H1 (cell line): ENCODE measurements around the gene NSUN7. TPM values are rescaled to one million over a fixed set of nuclear protein-coding genes. Genes with fewer than 3 reads are reported as not detected.

Experiments
- CTCF ChIA-PET: fragments of 300-600 bp; sonication (Branson Sonifier 250); formaldehyde crosslinking; loops from one replicate; lab custom pipeline; 2021; ENCODE audit not compliant: partially characterized antibody; lab: Charles Lee
- POLR2A ChIA-PET: fragments of 300-600 bp; sonication (Branson Sonifier 250); formaldehyde crosslinking; loops from one replicate; lab custom pipeline; 2021; ENCODE audit warnings: inconsistent platforms; ENCODE audit not compliant: partially characterized antibody; lab: Charles Lee
- DNase-seq, 2 experiments: peaks; one replicate each; pipeline versions ENCODE4 v3.0.0 to v3.0.0-alpha.2; 2010 to 2022; ENCODE audit warnings: low spot score in 2 of 2, low read depth in 1 of 2, mixed read lengths in 1 of 2
- FAIRE-seq: peaks from 2 replicates; lab custom pipeline; 2011; peaks lifted over from hg19 to GRCh38; lab: Jason Lieb, UNC
- H2AFZ ChIP-seq: 2 replicates; pipeline ENCODE4 v1.8.1; 2012; ENCODE audit warnings: low read length, inconsistent platforms
- H2AK5ac ChIP-seq: 2 replicates; pipeline ENCODE4 v1.6.1; 2013; ENCODE audit warnings: low read depth, low read length
- H2BK120ac ChIP-seq: replicated peaks from 2 replicates; pipeline ENCODE3; 2013; ENCODE audit warnings: low read depth, low read length, inconsistent platforms
- H2BK12ac ChIP-seq: 2 replicates; pipeline ENCODE4 v1.6.1; 2013; ENCODE audit warnings: low read depth, low read length
- H2BK15ac ChIP-seq: 2 replicates; pipeline ENCODE4 v1.6.1; 2013; ENCODE audit warnings: low read length
- H2BK20ac ChIP-seq: 2 replicates; pipeline ENCODE4 v1.6.1; 2013; ENCODE audit warnings: low read length
- H2BK5ac ChIP-seq: 2 replicates; pipeline ENCODE4 v1.6.1; 2013; ENCODE audit warnings: low read depth, low read length
- H3K14ac ChIP-seq: 2 replicates; pipeline ENCODE4 v1.6.1; 2013; ENCODE audit warnings: inconsistent platforms; ENCODE audit not compliant: insufficient read length
- H3K18ac ChIP-seq: 2 replicates; pipeline ENCODE4 v1.6.1; 2013; ENCODE audit warnings: low read length; ENCODE audit errors: extremely low read depth
- H3K23ac ChIP-seq: 2 replicates; pipeline ENCODE4 v1.6.1; 2013; ENCODE audit warnings: inconsistent platforms; ENCODE audit not compliant: insufficient read length
- H3K23me2 ChIP-seq: 2 replicates; pipeline ENCODE4 v1.6.1; 2013; ENCODE audit warnings: low read depth, low read length
- H3K27ac ChIP-seq: 2 replicates; pipeline ENCODE4 v1.6.1; 2011; ENCODE audit warnings: low read depth, low read length, inconsistent platforms
- H3K27me3 ChIP-seq, 4 experiments: replicated peaks in 1 of 4; 1 replicate in 1 of 4; 2 replicates in 3 of 4; pipeline versions ENCODE4 v1.6.1 to v1.8.1; 2011 to 2013; ENCODE audit warnings: low read length in 3 of 4, mild to moderate bottlenecking in 3 of 4, inconsistent platforms in 2 of 4, mixed read lengths in 2 of 4, moderate library complexity in 1 of 4; ENCODE audit not compliant: control insufficient read depth in 3 of 4, insufficient read depth in 3 of 4; ENCODE audit errors: extremely low read depth in 1 of 4
- H3K36me3 ChIP-seq, 4 experiments: 2 replicates each; pipeline versions ENCODE4 v1.6.1 to v1.8.1; 2011 to 2013; ENCODE audit warnings: mild to moderate bottlenecking in 4 of 4, low read length in 3 of 4, moderate library complexity in 2 of 4, control low read depth in 1 of 4, inconsistent platforms in 1 of 4; ENCODE audit not compliant: insufficient read depth in 4 of 4, control insufficient read depth in 2 of 4
- H3K4ac ChIP-seq: replicated peaks from 2 replicates; pipeline ENCODE3; 2013; ENCODE audit warnings: low read length, low read depth, mixed read lengths, inconsistent platforms; ENCODE audit not compliant: insufficient read length
- H3K4me1 ChIP-seq, 4 experiments: replicated peaks in 1 of 4; 1 replicate in 1 of 4; 2 replicates in 3 of 4; pipeline versions ENCODE4 v1.6.1 to v1.8.1; 2011 to 2013; ENCODE audit warnings: low read length in 3 of 4, inconsistent platforms in 2 of 4, mixed read lengths in 1 of 4; ENCODE audit not compliant: insufficient read depth in 4 of 4, control insufficient read depth in 3 of 4
- H3K4me2 ChIP-seq, 2 experiments: 2 replicates each; pipeline versions ENCODE4 v1.6.1 to v1.8.1; 2011 to 2013; ENCODE audit warnings: low read depth in 2 of 2, low read length in 2 of 2, control low read depth in 1 of 2, inconsistent platforms in 1 of 2, mild to moderate bottlenecking in 1 of 2; ENCODE audit not compliant: insufficient read depth in 1 of 2
- H3K4me3 ChIP-seq, 4 experiments: fragments of 200-600, 300-600 bp in 1 of 4; sonication (generic), shearing (Covaris generic), sonication (Bioruptor Twin) in 1 of 4; 2 replicates each; pipeline versions ENCODE4 v1.5.1 to v1.8.1; 2011 to 2016; ENCODE audit warnings: low read length in 4 of 4, low read depth in 3 of 4, control low read depth in 2 of 4, inconsistent platforms in 2 of 4, mild to moderate bottlenecking in 2 of 4, mixed read lengths in 1 of 4, moderate library complexity in 1 of 4; ENCODE audit not compliant: insufficient read depth in 2 of 4; ENCODE audit errors: extremely low read depth in 1 of 4
- H3K56ac ChIP-seq: replicated peaks from 2 replicates; pipeline ENCODE3; 2013; ENCODE audit warnings: low read depth, mild to moderate bottlenecking, mixed read lengths, low read length, inconsistent platforms; ENCODE audit not compliant: insufficient read length
- H3K79me1 ChIP-seq: 2 replicates; pipeline ENCODE4 v1.6.1; 2013; ENCODE audit warnings: low read depth, low read length, control low read depth
- H3K79me2 ChIP-seq, 2 experiments: 2 replicates each; pipeline versions ENCODE4 v1.6.1 to v1.8.1; 2012 to 2013; ENCODE audit warnings: low read length in 2 of 2, mild to moderate bottlenecking in 2 of 2, inconsistent platforms in 1 of 2; ENCODE audit not compliant: insufficient read depth in 2 of 2, control insufficient read depth in 1 of 2
- H3K9ac ChIP-seq, 4 experiments: replicated peaks in 1 of 4; 1 replicate in 1 of 4; 2 replicates in 3 of 4; pipeline versions ENCODE4 v1.6.1 to v1.8.1; 2011 to 2013; ENCODE audit warnings: low read depth in 3 of 4, low read length in 3 of 4, control low read depth in 2 of 4, mild to moderate bottlenecking in 2 of 4, moderate library complexity in 2 of 4, inconsistent platforms in 1 of 4; ENCODE audit errors: extremely low read depth in 1 of 4
- H3K9me3 ChIP-seq, 2 experiments: 2 replicates each; pipeline versions ENCODE4 v1.6.1 to v1.8.1; 2012 to 2013; ENCODE audit warnings: mild to moderate bottlenecking in 2 of 2, moderate library complexity in 2 of 2, control low read depth in 1 of 2, inconsistent platforms in 1 of 2, low read depth in 1 of 2, low read length in 1 of 2, mixed read lengths in 1 of 2; ENCODE audit not compliant: insufficient read depth in 2 of 2
- H4K20me1 ChIP-seq, 2 experiments: replicated peaks in 1 of 2; 2 replicates each; pipeline versions ENCODE3 to v1.8.1; 2011 to 2013; ENCODE audit warnings: inconsistent platforms in 2 of 2, low read length in 2 of 2, mild to moderate bottlenecking in 1 of 2; ENCODE audit not compliant: insufficient read depth in 2 of 2, control insufficient read depth in 1 of 2
- H4K5ac ChIP-seq: 2 replicates; pipeline ENCODE4 v1.6.1; 2013; ENCODE audit warnings: low read length, low read depth, mixed read lengths, inconsistent platforms; ENCODE audit not compliant: insufficient read length
- H4K8ac ChIP-seq: 2 replicates; pipeline ENCODE4 v1.8.0; 2013; ENCODE audit warnings: mild to moderate bottlenecking, moderate library complexity, low read length, inconsistent platforms; ENCODE audit not compliant: insufficient read depth; ENCODE audit errors: extremely low read depth
- H4K91ac ChIP-seq: replicated peaks from 2 replicates; pipeline ENCODE3; 2013; ENCODE audit warnings: low read length, mixed read lengths, inconsistent platforms; ENCODE audit not compliant: insufficient read length
- ATF2 ChIP-seq: IDR thresholded peaks from 2 replicates; pipeline ENCODE4 v1.6.1; 2012; ENCODE audit warnings: low read length, inconsistent platforms
- BACH1 ChIP-seq: IDR thresholded peaks from 2 replicates; pipeline ENCODE4 v1.6.1; 2012; ENCODE audit warnings: low read length, improper control_type of control experiment
- CEBPB ChIP-seq: IDR thresholded peaks from 2 replicates; pipeline ENCODE4 v1.6.1; 2012; ENCODE audit warnings: low read depth, low read length
- JUN ChIP-seq: IDR thresholded peaks from 2 replicates; pipeline ENCODE4 v1.6.1; 2011; ENCODE audit warnings: low read depth, mild to moderate bottlenecking, improper control_type of control experiment, low read length
- KDM1A ChIP-seq: fragments of 200-600, 300-600 bp; sonication (generic); IDR thresholded peaks from 2 replicates; pipeline ENCODE4 v1.7.1; 2016; ENCODE audit warnings: mild to moderate bottlenecking, low read length, borderline replicate concordance
- RFX5 ChIP-seq: IDR thresholded peaks from 2 replicates; pipeline ENCODE4 v1.6.1; 2011; ENCODE audit warnings: low read depth, low read length, improper control_type of control experiment, borderline replicate concordance
- RXRA ChIP-seq: IDR thresholded peaks from 2 replicates; pipeline ENCODE4 v1.6.1; 2011; ENCODE audit warnings: low read depth, mild to moderate bottlenecking, low read length, moderate library complexity; ENCODE audit not compliant: insufficient read depth
- SP2 ChIP-seq: IDR thresholded peaks from 2 replicates; pipeline ENCODE4 v1.6.1; 2012; ENCODE audit warnings: mild to moderate bottlenecking, low read length, inconsistent platforms
- TCF12 ChIP-seq: IDR thresholded peaks from 2 replicates; pipeline ENCODE4 v1.6.1; 2011; ENCODE audit warnings: low read depth, mild to moderate bottlenecking, low read length
- YY1 ChIP-seq: IDR thresholded peaks from 2 replicates; pipeline ENCODE4 v1.6.1; 2011; ENCODE audit warnings: low read depth, mild to moderate bottlenecking, low read length
- WGBS, 2 experiments: shearing (Covaris generic) in 1 of 2; methylation state at CpG; one replicate each; pipeline versions ENCODE4 v1.1.6 to v1.1.7; 2013 to 2015; ENCODE audit warnings: low lambda C conversion rate in 2 of 2, mixed read lengths in 2 of 2, inconsistent platforms in 1 of 2, low coverage in 1 of 2, missing lambda C conversion rate in 1 of 2; ENCODE audit not compliant: insufficient replicate concordance in 2 of 2, insufficient coverage in 1 of 2, insufficient read length in 1 of 2; ENCODE audit errors: extremely low coverage in 1 of 2, missing lambda C conversion rate in 1 of 2; 5-methylcytosine and 5-hydroxymethylcytosine counted together
- polyA plus RNA-seq, 7 experiments: library from polyadenylated mRNA; depleted of rRNA in 3 of 7; stranded (reverse) in 5 of 7; unstranded in 2 of 7; fragments of >200 nt in 5 of 7; fragments of 200-250 nt in 2 of 7; gene quantifications; 1 replicate in 5 of 7; 2 replicates in 1 of 7; 4 replicates in 1 of 7; pipeline versions ENCODE4 v1.2.1 to v1.2.3, GENCODE V29; 2011 to 2013; ENCODE audit warnings: missing spikeins in 2 of 7, mixed read lengths in 2 of 7
- total RNA-seq: library from RNA; stranded (reverse); fragmentation: NEBNext Ultra II Directional; extraction: Animal tissue kit (Norgen Biotek cat#: 25700); gene quantifications from 2 replicates; pipeline ENCODE4 v1.2.1, GENCODE V29; 2021

NSUN7 gene
- total and polyA plus RNA-seq, 2 of the 8 experiments (the other 6 are each of a cell fraction or from before 2014, with no cell fraction given), result 8.8 to 24.4 TPM

DNA sequence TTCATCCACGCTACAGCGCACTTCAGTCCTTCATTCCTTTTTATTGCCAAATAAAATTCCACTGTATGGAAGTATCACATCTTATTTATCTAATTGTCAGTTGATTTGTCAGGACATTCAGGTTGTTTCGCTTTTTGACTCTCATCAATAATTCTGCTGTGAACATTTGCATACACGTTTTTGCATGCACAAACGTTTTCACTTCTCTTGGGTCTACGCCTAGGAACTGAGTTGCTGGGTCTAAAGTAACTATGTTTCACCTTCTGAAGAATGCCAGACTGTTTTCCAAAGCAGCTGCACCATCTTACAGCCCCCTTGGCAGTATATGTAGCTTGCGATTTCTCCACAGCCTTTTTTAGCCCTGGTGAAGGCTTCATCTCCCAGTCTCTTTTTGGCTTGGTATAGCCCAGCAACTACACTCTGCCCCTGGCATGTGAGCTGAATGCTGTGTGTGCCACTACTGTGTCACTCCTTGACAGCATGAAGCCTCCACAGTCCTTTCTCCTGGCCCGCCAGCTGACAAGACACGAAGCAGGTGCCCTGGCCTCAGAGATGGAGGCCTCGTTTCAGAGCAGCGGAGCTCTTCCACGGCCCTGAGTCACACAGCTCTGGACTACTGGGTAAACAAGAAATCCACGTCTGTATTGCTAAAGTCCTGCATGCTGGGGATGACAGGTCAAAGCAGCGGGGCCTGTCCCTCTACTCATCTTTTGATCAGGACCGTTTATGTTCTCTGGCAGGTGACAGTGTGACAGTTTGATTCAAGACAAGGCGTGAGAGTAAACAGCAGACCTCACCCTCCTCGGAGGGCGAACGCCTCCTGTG is 75.5 kb downstream of the NSUN7 start:
- no peak overlapping the region for H4K91ac ChIP-seq
- peaks cover 16 to 68% (median 43%) of the 10 kb centered on the region in 4 experiments; a peak in 7 of 8 replicates for H3K36me3 ChIP-seq
- no peaks in the 10 kb centered on the region for H3K9me3 ChIP-seq
- no peak overlapping the region for H2BK20ac ChIP-seq
- no peaks in the 10 kb centered on the region for H3K4me1 ChIP-seq
- H3K23me2 ChIP-seq, result no peaks in the 10 kb centered on the region
- TF ChIP-seq ATF2, result no peak
- no peak for TF ChIP-seq CEBPB
- TF ChIP-seq BACH1, result no peak
- TF ChIP-seq RXRA, result no peak
- no peak for TF ChIP-seq YY1
- TF ChIP-seq TCF12, result no peak
- TF ChIP-seq SP2, result no peak
- no peak for TF ChIP-seq KDM1A
- TF ChIP-seq RFX5, result no peak
- no peak for TF ChIP-seq JUN
- H3K9ac ChIP-seq, result no peak overlapping the region
- H3K23ac ChIP-seq, result no peak overlapping the region
- no peak overlapping the region for H2BK12ac ChIP-seq
- 91% methylated on average over 19 of the region's 19 CpGs; no CpG with 5 or more reads in 1 of the 2 experiments for WGBS, 2 experiments
- H3K27me3 ChIP-seq, result no peaks in the 10 kb centered on the region
- no peak overlapping the region for H3K56ac ChIP-seq
- no peak overlapping the region for H4K5ac ChIP-seq
- H2AK5ac ChIP-seq, result no peak overlapping the region
- no peak overlapping the region for H3K18ac ChIP-seq
- H3K4me2 ChIP-seq, result no peak overlapping the region
- H3K79me1 ChIP-seq, result no peaks in the 10 kb centered on the region; the same call in none of the 2 replicates
- ChIA-PET POLR2A (interaction anchor here (0.9 kb wide), 1 partner anchor 10 kb away, joined by 3 read pairs; no protein-coding TSS in a partner anchor), CTCF (interaction anchor here (0.8 to 4.1 kb wide), 5 partner anchors 12 to 97 kb away, joined by 3 to 25 read pairs (median 5); no protein-coding TSS in a partner anchor)
- FAIRE-seq, result no peak
- no peak overlapping the region for H3K14ac ChIP-seq
- DNase-seq, result no peak
- H4K20me1 ChIP-seq, result peaks cover 4 to 5% of the 10 kb centered on the region in 2 experiments
- H4K8ac ChIP-seq, result no peak overlapping the region
- no peak overlapping the region for H3K4me3 ChIP-seq
- no peak overlapping the region for H2AFZ ChIP-seq
- no peak overlapping the region for H2BK5ac ChIP-seq
- H3K27ac ChIP-seq, result no peak overlapping the region
- no peaks in the 10 kb centered on the region for H3K79me2 ChIP-seq
- no peak overlapping the region for H2BK15ac ChIP-seq
- H2BK120ac ChIP-seq, result no peak overlapping the region
- H3K4ac ChIP-seq, result no peak overlapping the region
